CMK (cell line): ENCODE measurements around the gene FAM124B.

ENCODE experiments used
- DNase-seq: peaks from one replicate; pipeline ENCODE4 v3.0.0-alpha.2; 2010; ENCODE audit warnings: low read depth

The FAM124B gene

GRCh38 chr2:224381521-224382279, 20.2 kb downstream of the FAM124B start:
- no peak for DNase-seq

- DNase-seq: no peak
Measured at GRCh38 chr2:224379986-224380385, 21.9 kb downstream of the FAM124B start.

DNA sequence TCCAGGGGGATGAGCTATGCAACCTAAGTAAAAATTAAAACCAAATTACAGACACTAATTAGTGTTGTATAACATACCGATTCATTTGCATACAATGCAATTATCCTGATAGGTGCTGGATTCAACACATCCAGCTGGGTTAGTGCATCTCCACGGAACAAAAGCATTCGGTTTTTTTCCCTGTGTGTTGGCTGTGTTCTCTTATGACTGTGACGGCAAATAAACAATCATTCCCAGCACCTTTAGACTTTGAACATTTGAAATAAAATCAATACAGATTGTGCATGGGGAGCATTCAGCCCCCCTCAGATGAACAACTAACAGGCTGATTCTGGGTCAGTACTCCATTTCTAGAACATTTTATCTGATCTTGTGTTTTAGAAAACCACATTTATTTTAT, 22.7 kb downstream of the FAM124B start:
- DNase-seq: no peak

DNA sequence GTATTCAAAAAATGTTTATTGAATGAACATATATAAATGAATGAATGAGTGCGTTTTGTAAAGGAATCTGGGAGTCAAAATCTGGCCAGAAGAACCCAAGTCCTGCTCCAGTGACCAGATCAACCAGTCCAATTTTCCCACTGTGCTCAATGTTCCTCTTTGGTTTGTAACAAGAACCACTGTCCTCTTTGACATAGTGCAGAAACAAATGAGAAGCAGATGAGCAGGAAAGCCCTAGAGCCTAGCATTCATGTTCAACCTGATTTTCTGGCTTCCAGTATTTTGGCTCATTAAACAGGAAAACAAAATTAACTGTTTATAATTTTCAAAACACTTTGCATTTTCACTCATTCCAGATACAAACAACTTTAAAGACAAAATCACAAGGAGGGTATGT, 23.2 kb downstream of the FAM124B start:
- no peak for DNase-seq

- no peak for DNase-seq
Measured at GRCh38 chr2:224377751-224378700, 23.9 kb downstream of the FAM124B start.

DNA sequence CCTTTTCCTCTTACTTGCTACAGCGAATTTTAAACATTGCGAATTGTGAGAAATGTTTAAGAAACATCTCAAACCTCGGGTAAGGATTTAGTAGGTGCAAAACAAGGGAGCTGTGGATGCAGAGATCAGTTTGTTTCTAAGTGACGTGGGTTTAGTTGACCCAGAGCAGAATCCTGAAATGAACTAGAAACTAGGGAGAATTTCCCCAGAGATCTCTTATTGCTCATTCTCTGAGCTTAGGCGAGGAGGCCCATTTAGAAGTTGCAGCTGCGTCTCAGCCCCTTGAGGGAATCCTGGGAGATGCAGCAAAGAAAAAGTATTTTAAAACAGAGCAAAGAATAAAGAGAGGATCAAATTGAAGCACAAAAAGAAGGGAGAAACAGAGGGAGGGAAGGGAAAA, 29.3 kb downstream of the FAM124B start:
- no peak for DNase-seq

- no peak for DNase-seq
Measured at GRCh38 chr2:224369028-224369632, 32.8 kb downstream of the FAM124B start.

GRCh38 chr2:224366267-224366844, 35.6 kb downstream of the FAM124B start:
- no peak for DNase-seq

GRCh38 chr2:224365331-224365730, 36.6 kb downstream of the FAM124B start:
- no peak for DNase-seq

DNA sequence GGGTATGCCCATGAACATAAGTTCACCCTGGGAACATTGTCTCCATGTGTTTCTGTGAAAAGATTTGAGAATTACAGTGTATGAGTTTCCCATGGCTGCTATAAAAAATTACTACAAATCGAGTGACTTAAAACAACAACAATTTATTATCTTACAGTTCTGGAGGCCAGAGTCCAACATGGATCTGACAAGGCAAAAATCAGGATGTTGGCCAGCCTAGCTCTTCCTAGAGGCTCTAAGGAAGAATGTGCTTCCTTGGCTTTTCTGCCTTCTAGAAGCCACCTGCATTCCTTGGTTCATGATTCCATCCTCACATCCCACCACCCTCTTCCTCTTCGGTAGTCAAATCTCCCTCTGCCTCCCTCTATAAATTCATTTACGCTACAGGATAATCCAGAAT, 38.6 kb downstream of the FAM124B start:
- no peak for DNase-seq

GRCh38 chr2:224362094-224362493, 39.8 kb downstream of the FAM124B start:
- DNase-seq: no peak

DNA sequence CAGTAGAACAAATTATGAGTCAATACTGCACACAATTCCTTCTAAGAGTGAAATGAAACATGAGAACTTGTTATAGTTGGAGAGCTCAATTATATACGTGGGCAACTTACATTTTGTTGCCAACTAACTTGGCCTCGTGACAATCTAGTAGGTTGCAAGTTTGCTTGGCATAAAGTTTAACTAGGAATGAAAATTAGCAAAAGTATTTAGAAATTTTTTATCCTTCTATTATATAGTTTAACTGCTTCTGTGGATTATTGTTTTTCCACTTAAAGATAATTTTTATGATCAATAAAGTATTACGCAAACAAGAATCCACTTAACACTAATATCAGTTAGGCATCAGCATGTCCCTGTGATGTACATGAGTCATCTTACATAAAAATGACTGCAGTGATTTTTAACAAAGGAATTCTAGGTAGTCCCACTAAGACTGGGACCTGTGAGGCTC, 41.1 kb downstream of the FAM124B start:
- no peak for DNase-seq

DNA sequence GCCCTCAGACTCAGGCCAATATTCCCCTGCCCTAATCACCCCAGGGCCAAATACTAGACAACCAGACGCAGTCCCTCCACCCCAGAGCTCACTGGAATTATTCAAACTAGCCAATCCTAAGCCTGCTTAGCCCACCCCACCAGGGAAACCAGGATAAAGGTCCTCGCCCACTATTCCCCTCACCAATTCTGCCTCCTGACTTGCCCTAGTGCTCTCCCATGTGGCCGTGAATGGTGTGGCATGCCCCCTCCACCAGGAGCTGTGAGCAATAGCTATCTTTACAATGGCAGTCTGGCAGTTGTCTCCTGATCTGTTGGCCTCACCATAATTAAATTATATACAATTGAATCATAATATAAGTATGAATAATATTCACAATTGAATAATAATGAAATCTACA, 42.3 kb downstream of the FAM124B start:
- DNase-seq: no peak

DNA sequence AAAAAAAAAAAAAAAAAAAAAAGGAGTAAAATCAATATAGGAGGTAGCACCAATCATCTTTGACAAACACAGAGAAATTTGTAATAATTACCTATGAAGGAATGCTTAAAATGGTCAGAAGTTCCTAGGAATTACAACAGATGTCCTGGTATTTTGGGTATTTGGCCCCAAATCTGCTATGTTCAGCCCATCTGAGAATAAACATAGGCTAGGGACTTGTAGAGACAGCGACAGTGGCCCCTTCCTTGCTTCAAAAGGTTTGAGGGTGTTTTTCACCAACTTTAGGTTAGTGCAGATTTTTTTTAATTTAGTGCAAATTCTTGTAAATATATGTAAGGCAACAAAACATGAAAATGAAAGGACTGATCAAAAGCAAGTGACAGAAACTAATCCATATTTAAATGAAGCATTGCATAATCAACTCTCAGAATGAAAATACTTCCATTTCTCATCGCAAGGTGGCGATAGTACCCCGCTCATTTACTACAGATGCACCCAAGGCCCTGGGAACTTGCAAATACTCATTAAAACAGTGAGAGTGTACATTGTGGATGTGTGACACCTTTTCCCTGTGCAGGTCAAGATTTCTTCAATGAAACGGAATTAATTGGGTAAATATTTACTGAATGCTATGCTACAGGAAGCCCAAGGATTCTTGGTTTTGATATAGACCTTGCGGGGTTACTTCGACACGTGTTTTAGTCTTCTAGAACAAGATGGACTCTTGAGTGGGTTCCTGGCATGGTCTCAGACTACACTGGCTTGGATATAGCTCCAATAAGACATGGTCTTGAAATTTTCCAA, 44.6 kb downstream of the FAM124B start:
- DNase-seq: no peak

GRCh38 chr2:224354632-224355211, 47.2 kb downstream of the FAM124B start:
- DNase-seq: no peak

GRCh38 chr2:224350703-224351102, 51.2 kb downstream of the FAM124B start:
- no peak for DNase-seq

- DNase-seq: no peak
Measured at GRCh38 chr2:224349396-224349795, 52.5 kb downstream of the FAM124B start.

DNA sequence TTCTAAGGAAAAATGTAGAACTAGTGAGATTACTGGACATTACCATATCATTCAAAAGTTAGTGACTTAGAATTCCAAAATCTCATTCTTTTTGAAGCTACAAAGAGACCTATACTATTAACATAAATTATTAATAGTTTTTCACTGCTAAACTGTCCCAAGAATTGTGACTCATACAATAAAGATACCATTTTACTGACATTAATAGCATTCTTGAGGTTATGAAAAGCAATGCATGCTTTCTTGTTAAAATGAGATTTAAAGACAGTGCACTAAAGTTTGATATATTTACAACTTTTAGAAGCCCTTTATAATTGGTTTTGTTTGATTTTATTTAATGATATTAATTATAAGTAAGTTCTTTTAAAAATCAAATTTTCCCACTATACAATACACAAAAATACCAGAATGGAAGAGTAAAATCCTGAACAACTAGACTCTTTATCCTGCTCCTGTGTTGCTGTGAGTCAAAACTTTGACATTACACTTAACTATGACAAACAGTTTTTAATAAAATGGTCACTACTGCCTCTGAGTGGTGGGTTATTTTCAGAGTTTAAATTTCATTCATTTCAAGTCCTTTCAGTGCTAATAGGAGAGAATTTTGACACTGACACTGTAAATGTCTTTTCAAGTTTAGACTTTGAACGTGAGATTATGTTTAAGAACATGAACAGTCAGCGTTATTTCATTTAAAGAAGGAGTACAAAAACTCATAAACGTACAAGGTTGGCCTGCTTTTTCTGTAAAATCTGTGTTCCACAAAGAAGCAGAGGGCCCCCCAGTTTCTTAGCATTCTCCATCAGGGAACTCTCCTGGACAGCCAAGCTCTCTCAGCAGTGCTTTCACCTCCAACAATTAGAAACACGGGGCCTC, 54.5 kb downstream of the FAM124B start:
- DNase-seq: no peak

- DNase-seq: no peak
Measured at GRCh38 chr2:224345492-224345891, 56.4 kb downstream of the FAM124B start.

GRCh38 chr2:224343226-224343625, 58.7 kb downstream of the FAM124B start:
- no peak for DNase-seq
